IMR-90 (cell line): Measurements from ENCODE around the gene S1PR1. TPM values are rescaled to one million over a fixed set of nuclear protein-coding genes. Genes with fewer than 3 reads are reported as not detected.

Experiments used
- ATAC-seq: fragments of 200-7000 bp; cut with Tn5 transposase; 2 replicates; pipeline ENCODE4 v1.9.1; 2020; ENCODE audit warnings: low read depth, mild to moderate bottlenecking, moderate library complexity
- BruUV-seq: library from RNA; stranded (reverse); fragments of 400-500 nt; replicated peaks from 2 replicates; lab custom pipeline; 2021; lab: Mats Ljungman, UMichigan
- CTCF ChIA-PET: fragments of 300-600 bp; formaldehyde crosslinking; extraction: SDS; loops from one replicate; lab custom pipeline; 2021; ENCODE audit warnings: antibody characterized with exemption; lab: Yijun Ruan, JAX
- POLR2A ChIA-PET: fragments of 300-600 bp; sonication (Branson Sonifier 250); formaldehyde crosslinking; loops from one replicate; lab custom pipeline; 2022; ENCODE audit warnings: antibody characterized with exemption; ENCODE audit not compliant: unreplicated experiment; lab: Charles Lee
- DNase-seq: peaks from one replicate; pipeline ENCODE4 v3.0.0; 2013
- H2AFZ ChIP-seq: replicated peaks from 2 replicates; pipeline ENCODE3; 2013; ENCODE audit warnings: low read length, mild to moderate bottlenecking; ENCODE audit not compliant: poor library complexity
- H2AK5ac ChIP-seq: 2 replicates; pipeline ENCODE4 v1.6.1; 2013; ENCODE audit warnings: low read depth, low read length, inconsistent platforms
- H2AK9ac ChIP-seq: replicated peaks from 2 replicates; pipeline ENCODE3; 2013; ENCODE audit warnings: mild to moderate bottlenecking, low read depth, low read length, moderate library complexity; ENCODE audit not compliant: poor library complexity
- H2BK120ac ChIP-seq: 2 replicates; pipeline ENCODE4 v1.6.1; 2013; ENCODE audit warnings: low read depth, low read length, inconsistent platforms
- H2BK15ac ChIP-seq: 3 replicates; pipeline ENCODE4 v1.6.1; 2013; ENCODE audit warnings: low read depth, low read length, inconsistent platforms
- H2BK20ac ChIP-seq: 2 replicates; pipeline ENCODE4 v1.6.1; 2013; ENCODE audit warnings: low read depth, mild to moderate bottlenecking, inconsistent platforms, low read length, moderate library complexity
- H2BK5ac ChIP-seq: 2 replicates; pipeline ENCODE4 v1.6.1; 2013; ENCODE audit warnings: mild to moderate bottlenecking, low read depth, low read length, inconsistent platforms; ENCODE audit not compliant: poor library complexity, severe bottlenecking
- H3K14ac ChIP-seq: replicated peaks from 2 replicates; pipeline ENCODE4 v1.6.1; 2013; ENCODE audit warnings: low read depth, low read length, inconsistent platforms
- H3K18ac ChIP-seq: 2 replicates; pipeline ENCODE4 v1.6.1; 2013; ENCODE audit warnings: low read depth, low read length, control low read depth
- H3K23ac ChIP-seq: 2 replicates; pipeline ENCODE4 v1.6.1; 2013; ENCODE audit warnings: low read depth, low read length, inconsistent platforms
- H3K27ac ChIP-seq: 2 replicates; pipeline ENCODE4 v1.5.1; 2013; ENCODE audit warnings: mild to moderate bottlenecking, control low read depth, low read length; ENCODE audit not compliant: insufficient read depth
- H3K27me3 ChIP-seq: 2 replicates; pipeline ENCODE4 v1.6.1; 2013; ENCODE audit warnings: low read length; ENCODE audit not compliant: control insufficient read depth, insufficient read depth
- H3K36me3 ChIP-seq: 2 replicates; pipeline ENCODE4 v1.6.1; 2013; ENCODE audit warnings: low read length, mixed read lengths; ENCODE audit not compliant: control insufficient read depth, insufficient read depth
- H3K4ac ChIP-seq: 2 replicates; pipeline ENCODE4 v1.6.1; 2013; ENCODE audit warnings: low read depth, low read length, inconsistent platforms
- H3K4me1 ChIP-seq: 2 replicates; pipeline ENCODE4 v1.6.1; 2013; ENCODE audit warnings: low read length, mixed read lengths; ENCODE audit not compliant: control insufficient read depth, insufficient read depth
- H3K4me2 ChIP-seq: 2 replicates; pipeline ENCODE4 v1.6.1; 2013; ENCODE audit warnings: low read depth, mild to moderate bottlenecking, control low read depth, low read length, moderate library complexity
- H3K4me3 ChIP-seq: 2 replicates; pipeline ENCODE4 v1.5.1; 2013; ENCODE audit warnings: low read depth, mild to moderate bottlenecking, control low read depth, low read length, moderate library complexity; ENCODE audit not compliant: insufficient read depth
- H3K56ac ChIP-seq: 2 replicates; pipeline ENCODE4 v1.6.1; 2013; ENCODE audit warnings: low read length, inconsistent platforms; ENCODE audit not compliant: insufficient read depth; ENCODE audit errors: extremely low read depth
- H3K79me1 ChIP-seq, 2 experiments: 2 replicates each; pipeline ENCODE4 v1.6.1; 2013; ENCODE audit warnings: low read length in 2 of 2, inconsistent platforms in 1 of 2, low read depth in 1 of 2
- H3K9ac ChIP-seq: 2 replicates; pipeline ENCODE4 v1.6.1; 2013; ENCODE audit warnings: low read depth, low read length, control low read depth
- H3K9me1 ChIP-seq: 2 replicates; pipeline ENCODE4 v1.6.1; 2013; ENCODE audit warnings: low read length, inconsistent platforms; ENCODE audit not compliant: insufficient read depth
- H3K9me3 ChIP-seq: 2 replicates; pipeline ENCODE4 v1.6.1; 2013; ENCODE audit warnings: low read length; ENCODE audit not compliant: control insufficient read depth, insufficient read depth
- H4K20me1 ChIP-seq: 2 replicates; pipeline ENCODE4 v1.6.1; 2013; ENCODE audit warnings: low read length, inconsistent platforms; ENCODE audit not compliant: insufficient read depth
- H4K5ac ChIP-seq: 2 replicates; pipeline ENCODE4 v1.6.1; 2013; ENCODE audit warnings: mild to moderate bottlenecking, low read depth, low read length, control low read depth
- H4K8ac ChIP-seq, 2 experiments: 2 replicates each; pipeline ENCODE4 v1.6.1; 2013; ENCODE audit warnings: low read depth in 2 of 2, low read length in 2 of 2, control low read depth in 1 of 2, inconsistent platforms in 1 of 2
- H4K91ac ChIP-seq: 2 replicates; pipeline ENCODE4 v1.6.1; 2013; ENCODE audit warnings: low read depth, low read length, inconsistent platforms; ENCODE audit not compliant: insufficient read depth
- BHLHE40 ChIP-seq: fragments of 150-350 bp; IDR thresholded peaks from 2 replicates; pipeline ENCODE4 v1.6.1; 2016; ENCODE audit warnings: mild to moderate bottlenecking, low read depth, low read length
- CEBPB ChIP-seq: IDR thresholded peaks from 2 replicates; pipeline ENCODE4 v1.6.1; 2012; ENCODE audit warnings: low read depth, low read length, improper control_type of control experiment
- CHD1 ChIP-seq: IDR thresholded peaks from 2 replicates; pipeline ENCODE4 v1.6.1; 2012; ENCODE audit warnings: low read depth, low read length, improper control_type of control experiment
- CTCF ChIP-seq: conservative IDR thresholded peaks from 2 replicates; pipeline ENCODE4 v1.5.1; 2012; ENCODE audit warnings: mild to moderate bottlenecking, low read depth, low read length, improper control_type of control experiment
- ELK1 ChIP-seq: fragments of 150-350 bp; IDR thresholded peaks from 2 replicates; pipeline ENCODE4 v1.6.1; 2016; ENCODE audit warnings: low read depth, mild to moderate bottlenecking, low read length, moderate library complexity, borderline replicate concordance
- FOS ChIP-seq: fragments of 150-350 bp; IDR thresholded peaks from 2 replicates; pipeline ENCODE4 v1.6.1; 2016; ENCODE audit warnings: low read depth, low read length
- MAFK ChIP-seq: IDR thresholded peaks from 2 replicates; pipeline ENCODE4 v1.6.1; 2012; ENCODE audit warnings: low read depth, low read length, improper control_type of control experiment
- MAZ ChIP-seq: IDR thresholded peaks from 2 replicates; pipeline ENCODE4 v1.6.1; 2012; ENCODE audit warnings: low read depth, mild to moderate bottlenecking, low read length, improper control_type of control experiment, moderate library complexity, borderline replicate concordance
- MXI1 ChIP-seq: IDR thresholded peaks from 2 replicates; pipeline ENCODE4 v1.6.1; 2012; ENCODE audit warnings: low read depth, mild to moderate bottlenecking, low read length, moderate library complexity, borderline replicate concordance
- NFE2L2 ChIP-seq: fragments of 150-350 bp; IDR thresholded peaks from 2 replicates; pipeline ENCODE4 v1.6.1; 2016; ENCODE audit warnings: low read depth, mild to moderate bottlenecking, low read length
- POLR2A ChIP-seq: IDR thresholded peaks from 2 replicates; pipeline ENCODE4 v1.6.1; 2012; ENCODE audit warnings: mild to moderate bottlenecking, low read depth, low read length
- RAD21 ChIP-seq: IDR thresholded peaks from 2 replicates; pipeline ENCODE4 v1.6.1; 2012; ENCODE audit warnings: low read length, improper control_type of control experiment
- RCOR1 ChIP-seq: IDR thresholded peaks from 2 replicates; pipeline ENCODE4 v1.6.1; 2012; ENCODE audit warnings: mild to moderate bottlenecking, low read length, improper control_type of control experiment; ENCODE audit not compliant: insufficient replicate concordance
- RFX5 ChIP-seq: IDR thresholded peaks from 2 replicates; pipeline ENCODE4 v1.8.0; 2012; ENCODE audit warnings: low read depth, mild to moderate bottlenecking, low read length, moderate library complexity
- SMC3 ChIP-seq: fragments of 150-350 bp; IDR thresholded peaks from 2 replicates; pipeline ENCODE4 v1.6.1; 2016; ENCODE audit warnings: low read depth, mild to moderate bottlenecking, antibody characterized with exemption, low read length, moderate library complexity
- USF2 ChIP-seq: fragments of 150-350 bp; IDR thresholded peaks from 2 replicates; pipeline ENCODE4 v1.6.1; 2017; ENCODE audit warnings: mild to moderate bottlenecking, antibody characterized with exemption, low read length, low read depth
- dilution Hi-C: fragments of 300-500 bp; cut with HindIII; formaldehyde crosslinking; loops from one replicate; pipeline ENCODE4 v1.14.3; 2018; ENCODE audit warnings: low sequenced_read_pairs; ENCODE audit not compliant: unreplicated experiment
- in situ Hi-C: fragments of 300-500 bp; cut with MboI; formaldehyde crosslinking; loops from 3 replicates; pipeline ENCODE4 v1.14.3; 2019; ENCODE audit warnings: low sequenced_read_pairs, inconsistent platforms, mixed read lengths
- intact Hi-C: fragments of 100-400 bp; cut with micrococcal nuclease; formaldehyde crosslinking; loops from 2 replicates; pipeline ENCODE4 v1.10.0; 2022
- polyA plus RNA-seq, 3 experiments: library from polyadenylated mRNA; depleted of rRNA; stranded (reverse); fragments of >200 nt; gene quantifications; 2 replicates each; pipeline ENCODE4 v1.2.3, GENCODE V29; 2012; ENCODE audit warnings: low replicate concordance in 1 of 3
- total RNA-seq: library from RNA; depleted of rRNA; stranded (reverse); fragments of >200 nt; gene quantifications from 2 replicates; pipeline ENCODE4 v1.2.3, GENCODE V29; 2012

The S1PR1 gene
- total and polyA plus RNA-seq, 2 of the 4 experiments (the other 2 are of a cell fraction): 12.9 to 15.6 TPM

- no peak overlapping the region for H3K4me2 ChIP-seq
- H3K18ac ChIP-seq: no peak overlapping the region
- H2BK20ac ChIP-seq: no peak overlapping the region
- ChIA-PET POLR2A (no interaction called here), CTCF (no interaction called here)
- no peak overlapping the region for H2AK5ac ChIP-seq
- peaks cover 7% of the 10 kb centered on the region for H3K9me1 ChIP-seq
- no peaks in the 10 kb centered on the region for H3K27me3 ChIP-seq
- no peak overlapping the region for H2BK5ac ChIP-seq
- dilution Hi-C loops (no loop called here), in situ Hi-C loops (no loop called here), intact Hi-C loops (no loop called here)
- H3K9me3 ChIP-seq: no peaks in the 10 kb centered on the region
- H2BK120ac ChIP-seq: no peak overlapping the region
- H2AK9ac ChIP-seq: no peak overlapping the region
- TF ChIP-seq ELK1 (no peak), BHLHE40 (no peak), CHD1 (no peak), CTCF (no peak), MAZ (no peak), CEBPB (no peak), RAD21 (no peak), MXI1 (no peak), POLR2A (no peak), RCOR1 (no peak), RFX5 (no peak), NFE2L2 (no peak), MAFK (no peak), SMC3 (no peak), USF2 (no peak), FOS (no peak)
- H3K36me3 ChIP-seq: no peaks in the 10 kb centered on the region
- H3K14ac ChIP-seq: no peak overlapping the region
- ATAC-seq: no peak
- no peak overlapping the region for H3K56ac ChIP-seq
- no TSS peak for BruUV-seq
- H2AFZ ChIP-seq: no peak overlapping the region
- H3K9ac ChIP-seq: no peak overlapping the region
- no peak overlapping the region for H4K5ac ChIP-seq
- H4K91ac ChIP-seq: no peak overlapping the region
- no peak overlapping the region for H3K23ac ChIP-seq
- H3K27ac ChIP-seq: no peak overlapping the region
- no peak overlapping the region for H3K4me3 ChIP-seq
- peaks cover 6% of the 10 kb centered on the region for H3K4me1 ChIP-seq
- H3K4ac ChIP-seq: no peak overlapping the region
- no peak overlapping the region for H2BK15ac ChIP-seq
- DNase-seq: no peak
- H4K20me1 ChIP-seq: no peaks in the 10 kb centered on the region
- no peak overlapping the region for H4K8ac ChIP-seq
- no peaks in the 10 kb centered on the region for H3K79me1 ChIP-seq
Observed at GRCh38 chr1:101191049-101191448, 45.8 kb upstream of the S1PR1 start.
